ENCODE measurements around the gene URI1.
"Not testable (repeated sequence)": the region's sequence is repeated elsewhere in the genome, so short reads cannot be mapped to it uniquely, and the experiment has no call there.

Gene URI1

GRCh38 chr19:29942404-29943261, 594 bp downstream of the URI1 start:
- peak; percentile 68 for DNase-seq

GRCh38 chr19:29943615-29944014, 1.6 kb downstream of the URI1 start:
- DNase-seq, result no peak

DNA sequence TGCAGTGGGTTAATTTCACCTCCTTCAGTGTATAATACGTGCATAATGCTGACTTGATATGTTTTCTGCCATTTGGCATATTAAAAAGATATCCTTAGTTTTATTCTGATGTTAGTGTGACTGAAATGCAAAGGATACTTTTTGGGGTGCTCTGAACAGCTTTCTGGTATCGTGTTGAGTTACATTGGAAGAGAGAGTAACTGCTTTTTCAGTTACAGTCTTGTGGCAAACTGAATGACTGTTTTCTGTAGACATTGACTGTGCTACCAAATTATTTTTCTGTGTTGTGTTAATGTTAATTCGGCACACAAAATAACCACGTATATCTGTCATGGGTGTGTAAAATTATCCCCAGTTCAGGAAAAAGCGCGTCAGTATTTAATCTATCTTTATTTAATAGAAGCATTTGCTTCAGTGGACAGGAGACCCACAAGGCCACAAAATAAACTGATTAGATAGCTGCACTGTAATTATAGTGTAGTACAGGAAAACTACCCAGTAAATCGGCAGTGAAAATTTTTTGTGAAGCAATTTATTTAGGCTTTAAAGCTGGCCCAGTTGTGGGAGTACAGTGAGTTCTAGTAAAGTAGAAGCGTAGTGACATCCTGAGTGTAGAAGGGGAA, 2.5 kb downstream of the URI1 start:
- no peak for DNase-seq

DNA sequence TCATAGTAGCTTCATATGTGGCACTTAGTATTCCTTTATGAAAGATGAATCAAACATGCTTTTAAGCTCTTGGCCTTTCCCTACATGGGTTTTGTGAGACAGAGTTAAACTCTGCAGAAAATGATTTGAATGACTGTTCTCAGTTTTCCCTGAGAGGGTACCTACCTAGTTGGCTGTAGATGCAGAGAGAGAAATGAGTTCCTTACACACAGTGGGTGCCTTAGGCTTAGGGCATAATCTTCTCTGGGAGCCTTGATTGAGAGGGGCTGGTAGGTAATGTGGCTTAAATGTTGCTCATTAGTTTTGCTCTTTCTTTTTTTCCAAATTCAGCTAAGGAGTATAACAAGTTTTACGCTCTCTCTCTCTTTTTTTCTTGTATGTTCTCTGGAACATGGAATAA, 3.0 kb downstream of the URI1 start:
- DNase-seq, result no peak

DNA sequence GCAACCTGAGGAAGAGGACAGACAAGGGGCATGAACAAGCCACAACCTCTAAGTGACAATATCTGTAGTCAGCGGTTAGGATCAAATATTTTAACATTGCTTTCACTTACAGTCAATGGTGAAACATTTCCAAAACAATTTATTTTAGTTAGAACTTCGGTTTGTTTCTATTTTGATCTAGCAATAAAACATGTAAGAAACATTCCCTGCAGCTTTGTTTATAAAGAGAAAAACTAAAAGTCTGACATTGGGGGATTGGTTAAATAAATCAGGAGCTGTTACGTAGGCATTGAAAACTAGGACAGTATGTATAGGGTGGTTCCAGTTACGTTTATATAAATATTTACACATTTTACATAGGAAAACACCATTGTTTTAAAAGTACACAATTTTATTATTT, 3.4 kb downstream of the URI1 start:
- DNase-seq, result no peak

DNA sequence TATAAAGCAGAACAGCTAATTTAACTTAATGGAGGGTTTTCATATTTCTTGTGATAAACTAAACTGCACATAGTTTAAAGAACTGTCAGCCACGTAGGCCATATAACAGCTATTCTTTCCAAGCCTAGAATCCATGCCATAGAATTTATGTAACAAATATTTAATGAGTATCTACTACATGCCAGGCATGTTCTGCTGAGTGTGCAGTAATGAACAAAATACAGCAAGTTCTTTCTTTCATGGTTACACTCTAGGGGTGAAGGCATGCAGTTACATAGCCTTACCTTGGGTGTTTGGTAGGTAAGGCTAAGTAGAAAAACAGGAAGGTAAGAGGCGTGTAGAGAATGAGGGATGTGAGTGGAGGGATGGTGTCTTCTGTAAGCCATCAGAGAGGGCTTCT, 4.6 kb downstream of the URI1 start:
- DNase-seq, result no peak

DNA sequence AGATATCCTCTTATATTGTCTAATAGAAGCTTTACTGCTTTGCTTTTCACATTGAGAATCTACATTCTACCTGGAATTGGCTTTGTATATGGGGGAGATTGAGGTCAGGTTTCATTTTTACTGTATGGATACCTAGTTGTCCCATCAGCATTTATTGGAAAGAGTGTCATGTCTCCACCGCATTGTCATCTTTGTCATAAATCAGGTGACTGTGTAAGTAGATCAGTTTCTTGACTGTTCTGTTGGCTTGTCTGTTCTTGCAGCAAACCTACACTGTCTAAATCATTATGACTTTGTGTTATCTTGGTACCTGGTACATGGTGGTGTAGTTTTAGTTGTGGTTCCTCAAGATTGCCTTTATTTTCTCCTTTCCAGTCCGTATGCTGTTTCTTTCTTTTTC, 5.8 kb downstream of the URI1 start:
- DNase-seq, result no peak

- DNase-seq, result not testable (repeated sequence)
These were observed 6.9 kb downstream of the URI1 start for GRCh38 chr19:29948759-29949470.

DNA sequence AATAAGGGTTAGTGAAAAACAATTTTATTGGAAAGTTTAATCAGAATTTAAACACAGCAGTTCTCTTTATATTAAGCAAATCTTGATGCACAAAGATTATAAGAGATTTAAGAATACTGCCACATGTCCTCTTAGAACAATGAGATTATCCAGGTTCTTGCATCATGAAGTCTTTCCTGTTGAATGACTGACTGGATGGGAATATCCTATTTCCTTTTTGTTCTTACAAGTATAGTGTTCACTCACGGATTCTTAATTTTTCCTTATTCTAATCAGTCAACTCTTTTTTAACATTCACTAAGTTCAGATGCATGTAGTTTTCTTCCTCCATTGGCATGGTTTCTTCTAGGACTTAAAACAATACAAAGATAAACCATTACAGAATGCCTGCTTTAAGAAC, 10.1 kb downstream of the URI1 start:
- DNase-seq, result no peak

DNA sequence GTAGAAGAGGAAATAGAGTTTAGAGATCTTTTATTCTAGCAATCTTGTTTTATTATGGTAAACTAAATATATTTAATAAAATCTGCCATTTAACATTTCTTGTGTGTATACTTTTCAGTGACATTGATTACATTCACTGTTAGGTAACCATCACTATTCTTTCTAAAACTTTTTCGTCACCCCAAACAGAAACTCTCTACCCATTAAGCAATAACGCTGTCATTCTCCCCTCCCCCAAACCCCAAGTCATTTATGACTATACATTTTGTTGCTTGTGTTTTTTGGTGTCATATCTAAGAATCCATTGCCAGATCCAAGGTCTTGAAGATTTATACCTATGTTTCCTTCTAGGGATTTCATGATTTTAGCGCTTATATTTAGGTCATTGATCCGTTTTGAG, 10.6 kb downstream of the URI1 start:
- no peak for DNase-seq

- no peak for DNase-seq
These were observed 11.6 kb downstream of the URI1 start for GRCh38 chr19:29953352-29954247.

DNA sequence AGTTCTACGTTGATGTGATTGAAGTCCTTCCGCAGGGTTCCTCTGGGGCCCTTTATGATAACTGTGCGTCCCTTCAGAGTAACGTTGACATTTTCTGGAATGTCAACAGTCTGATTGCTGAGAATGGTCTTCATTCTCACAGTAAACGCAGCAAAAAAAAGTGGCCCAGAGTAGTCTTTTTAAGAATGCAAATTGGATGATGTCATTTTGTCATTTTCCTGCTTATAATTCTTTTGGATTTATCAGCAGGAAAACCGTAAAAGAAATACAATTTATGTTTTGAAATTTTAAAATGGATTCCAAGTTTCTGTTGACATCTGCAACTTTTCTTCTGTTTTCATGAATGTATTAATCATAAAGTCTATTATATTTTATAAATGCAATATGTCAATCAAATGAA, 14.8 kb downstream of the URI1 start:
- no peak for DNase-seq

GRCh38 chr19:29961311-29961710, 19.3 kb downstream of the URI1 start:
- DNase-seq, result no peak

GRCh38 chr19:29962793-29963192, 20.8 kb downstream of the URI1 start:
- no peak for DNase-seq

DNA sequence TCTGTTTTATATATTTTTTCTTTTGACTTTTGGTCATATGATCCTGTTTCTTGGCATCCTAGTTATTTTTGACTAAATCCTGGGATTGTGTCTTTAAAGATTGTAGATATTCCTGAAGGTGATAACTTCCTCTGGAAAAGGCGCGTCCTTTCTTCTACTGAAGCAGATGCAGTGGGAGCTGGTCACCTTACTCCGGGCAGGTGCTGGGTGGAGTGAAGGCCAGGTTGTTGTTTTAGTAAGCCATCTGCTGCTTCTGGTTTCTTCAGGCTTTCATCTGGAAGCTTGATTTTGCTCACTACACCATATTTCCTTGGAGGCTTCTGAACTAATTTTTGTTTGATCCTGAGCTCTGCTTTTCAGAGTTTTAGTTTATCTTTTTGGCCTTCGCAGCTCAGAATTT, 21.5 kb downstream of the URI1 start:
- no peak for DNase-seq

- no peak for DNase-seq
These were observed 22.1 kb downstream of the URI1 start for GRCh38 chr19:29964171-29964570.

DNA sequence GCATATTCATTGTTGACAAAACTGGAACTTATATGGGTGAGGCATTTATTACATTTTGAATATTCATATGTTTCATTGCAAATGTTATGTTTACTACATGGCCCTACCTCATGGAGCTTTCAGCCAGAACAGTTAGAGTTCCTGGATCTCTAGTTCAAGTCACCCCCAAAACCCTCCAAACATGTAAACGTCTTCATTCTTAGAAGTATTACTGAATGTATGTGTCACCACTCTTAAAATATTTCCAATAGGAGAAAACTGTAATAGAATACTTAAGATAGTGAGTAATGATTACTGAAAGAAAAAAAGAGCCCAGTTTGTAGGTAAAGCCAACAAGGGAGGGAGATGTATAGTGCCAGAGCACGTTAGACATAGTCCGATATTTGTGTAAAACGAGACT, 23.5 kb downstream of the URI1 start:
- DNase-seq, result no peak

DNA sequence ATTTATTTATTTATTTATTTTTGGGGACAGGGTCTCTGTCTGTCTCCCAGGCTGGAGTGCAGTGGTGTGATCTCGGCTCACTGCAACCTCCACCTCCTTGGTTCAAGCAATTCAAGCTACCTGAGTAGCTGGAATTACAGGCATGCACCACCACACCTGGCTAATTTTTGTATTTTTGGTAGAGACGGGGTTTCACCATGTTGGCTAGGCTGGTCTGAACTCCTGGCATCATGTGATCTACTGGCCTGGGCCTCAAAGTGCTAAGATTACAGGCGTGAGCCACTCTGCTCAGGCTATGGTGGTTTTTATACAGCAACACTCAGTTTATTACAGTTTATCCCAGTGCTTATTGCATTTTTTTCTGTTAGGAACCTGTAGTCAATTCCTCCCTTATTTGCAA, 24.1 kb downstream of the URI1 start:
- not testable (repeated sequence) for DNase-seq

- DNase-seq, result no peak
These were observed 24.7 kb downstream of the URI1 start for GRCh38 chr19:29966588-29967249.

DNA sequence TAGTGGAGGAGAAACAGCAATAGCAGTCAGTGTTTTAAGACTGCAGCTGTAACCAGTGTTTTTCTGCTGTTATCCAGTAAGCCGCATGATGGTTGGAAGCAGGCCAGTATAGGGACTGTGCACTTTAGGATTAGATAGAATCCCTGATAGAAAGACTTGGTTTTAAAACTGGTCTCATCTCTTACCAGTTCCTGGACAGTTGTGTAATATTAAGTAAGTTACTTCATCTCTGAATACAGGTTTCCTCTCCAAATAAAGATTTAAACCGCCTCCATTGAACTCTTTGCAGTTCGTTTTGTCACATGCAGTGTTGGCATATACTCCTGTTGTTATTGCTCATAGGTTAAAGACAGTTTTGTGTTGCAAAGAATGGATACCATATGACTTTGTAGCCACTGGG, 25.6 kb downstream of the URI1 start:
- no peak for DNase-seq

DNA sequence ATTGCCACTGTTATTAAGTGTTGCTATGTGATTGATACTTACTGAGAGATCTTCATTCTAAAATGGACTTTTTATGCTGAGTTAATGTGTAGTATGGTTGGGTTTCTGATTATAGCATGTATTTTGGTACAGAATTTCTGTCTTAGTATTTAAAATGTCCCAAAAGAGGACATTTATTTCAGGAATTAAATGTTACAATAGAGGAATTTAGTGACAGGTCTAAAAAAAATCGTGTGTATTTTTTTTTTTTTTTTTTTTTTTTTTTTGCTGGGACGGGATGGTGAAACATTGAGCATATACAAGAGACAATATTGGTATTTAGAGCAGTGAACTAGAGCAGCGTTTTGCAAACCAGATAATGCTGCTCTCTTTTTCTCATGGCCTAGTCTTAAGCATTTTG, 27.9 kb downstream of the URI1 start:
- no peak for DNase-seq

DNA sequence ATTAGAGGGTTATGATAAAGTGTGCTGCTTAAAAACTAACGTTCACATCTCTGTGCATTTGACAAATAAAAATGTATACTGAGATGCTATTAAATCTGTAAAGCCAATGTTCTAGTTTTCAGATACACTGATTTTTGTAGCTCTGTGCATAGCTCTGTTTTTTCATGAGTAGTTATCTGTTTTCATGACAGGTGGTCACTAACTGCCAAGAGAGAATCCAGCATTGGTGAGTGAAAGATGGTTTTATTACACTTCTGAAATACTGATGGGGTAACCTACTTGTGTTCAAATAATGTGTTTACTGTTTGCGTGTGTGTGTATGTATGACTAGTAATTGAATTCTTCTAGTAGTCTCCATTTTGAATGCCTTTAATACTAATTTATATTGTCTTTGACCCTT, 29.0 kb downstream of the URI1 start:
- no peak for DNase-seq
